H7 (cell line): ENCODE data around the gene SFTPB. TPM values are rescaled to one million over a fixed set of nuclear protein-coding genes. Genes with fewer than 3 reads are reported as not detected.
A peak's percentile ranks its signal among the peaks of the same experiment; 100 is the strongest.

Source experiments
- DNase-seq: peaks from one replicate; pipeline ENCODE4 v3.0.0; 2012
- H3K27me3 ChIP-seq: 2 replicates; pipeline ENCODE4 v1.6.0; 2011; ENCODE audit warnings: mild to moderate bottlenecking, low read length; ENCODE audit not compliant: control insufficient read depth, insufficient read depth
- H3K36me3 ChIP-seq: replicated peaks from 2 replicates; pipeline ENCODE4 v1.5.1; 2011; ENCODE audit warnings: low read length; ENCODE audit not compliant: control insufficient read depth, insufficient read depth
- H3K4me3 ChIP-seq: 2 replicates; pipeline ENCODE4 v1.5.1; 2011; ENCODE audit warnings: low read depth, mild to moderate bottlenecking, control low read depth, low read length, moderate library complexity; ENCODE audit not compliant: insufficient read depth
- total RNA-seq: library from RNA; depleted of rRNA; stranded (reverse); fragments of >200 nt; shearing (Covaris generic); gene quantifications from 2 replicates; pipeline ENCODE4 v1.2.3, GENCODE V29; 2014

SFTPB gene
- total RNA-seq, 1 experiment from 2014 or later: not detected

- Histone ChIP-seq H3K36me3 (no peaks in the 10 kb centered on the region), H3K27me3 (no peaks in the 10 kb centered on the region; the same call in 1 of the 2 replicates), H3K4me3 (no peak overlapping the region)
- DNase-seq: peak; percentile 6
Observed at GRCh38 chr2:85706599-85707296, 38.7 kb upstream of the SFTPB start.

DNA sequence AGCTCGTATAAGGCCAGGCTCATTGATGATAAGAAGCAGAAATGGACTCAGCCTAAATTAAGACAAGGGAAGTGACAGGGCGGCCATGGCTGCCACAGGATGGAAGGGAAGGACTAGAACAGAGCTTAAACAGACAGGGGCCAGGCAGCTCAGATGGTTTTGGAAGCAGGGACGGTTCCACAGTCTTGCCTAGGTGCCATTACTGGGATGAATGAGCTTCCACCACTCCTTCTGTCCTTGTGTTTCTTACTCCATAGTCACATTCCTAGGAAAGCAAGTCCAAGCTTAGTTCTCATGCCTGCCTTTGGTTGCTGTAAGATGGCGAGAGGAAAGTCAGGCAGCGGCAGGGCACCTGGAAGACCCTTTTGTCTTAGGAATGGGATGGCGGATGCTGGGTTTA is 38.1 kb upstream of the SFTPB start:
- no peaks in the 10 kb centered on the region for H3K36me3 ChIP-seq
- no peak overlapping the region for H3K4me3 ChIP-seq

GRCh38 chr2:85705680-85706039 is 37.7 kb upstream of the SFTPB start:
- Histone ChIP-seq H3K36me3 (no peaks in the 10 kb centered on the region), H3K27me3 (no peaks in the 10 kb centered on the region; the same call in 1 of the 2 replicates), H3K4me3 (no peak overlapping the region)
- DNase-seq: no peak

More for the DNA sequence above, 38.1 kb upstream of the SFTPB start:
- peak; percentile 4 for DNase-seq
- H3K27me3 ChIP-seq: no peaks in the 10 kb centered on the region; the same call in 1 of the 2 replicates

- Histone ChIP-seq H3K4me3 (no peak overlapping the region), H3K27me3 (no peaks in the 10 kb centered on the region; the same call in 1 of the 2 replicates), H3K36me3 (no peaks in the 10 kb centered on the region)
- DNase-seq: no peak
Observed at GRCh38 chr2:85704800-85705679, 37.0 kb upstream of the SFTPB start.

GRCh38 chr2:85704038-85704437 is 36.0 kb upstream of the SFTPB start:
- no peak for DNase-seq
- Histone ChIP-seq H3K36me3 (no peaks in the 10 kb centered on the region), H3K27me3 (no peaks in the 10 kb centered on the region; the same call in 1 of the 2 replicates), H3K4me3 (no peak overlapping the region)

DNA sequence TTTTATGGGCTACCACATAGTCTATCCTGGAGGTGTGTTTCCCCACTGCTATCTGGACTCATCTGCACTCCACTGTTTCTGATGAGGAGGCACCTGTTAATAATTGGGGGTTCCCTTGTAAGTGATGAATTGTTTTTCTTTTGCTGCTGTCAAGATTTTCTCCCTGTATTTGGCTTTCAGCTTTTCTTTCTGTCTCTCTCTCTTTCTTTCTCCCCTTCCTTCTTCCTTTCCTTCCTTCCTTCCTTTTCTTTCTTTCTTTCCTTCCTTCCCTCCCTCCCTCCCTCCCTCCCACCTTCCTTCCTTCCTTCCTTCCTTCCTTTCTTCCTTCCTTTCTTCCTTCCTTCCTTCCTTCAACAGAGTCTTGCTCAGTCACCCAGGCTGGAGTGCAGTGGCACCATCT is 35.3 kb upstream of the SFTPB start:
- H3K27me3 ChIP-seq: no peaks in the 10 kb centered on the region; the same call in 1 of the 2 replicates
- DNase-seq: no peak
- no peak overlapping the region for H3K4me3 ChIP-seq
- no peaks in the 10 kb centered on the region for H3K36me3 ChIP-seq

DNA sequence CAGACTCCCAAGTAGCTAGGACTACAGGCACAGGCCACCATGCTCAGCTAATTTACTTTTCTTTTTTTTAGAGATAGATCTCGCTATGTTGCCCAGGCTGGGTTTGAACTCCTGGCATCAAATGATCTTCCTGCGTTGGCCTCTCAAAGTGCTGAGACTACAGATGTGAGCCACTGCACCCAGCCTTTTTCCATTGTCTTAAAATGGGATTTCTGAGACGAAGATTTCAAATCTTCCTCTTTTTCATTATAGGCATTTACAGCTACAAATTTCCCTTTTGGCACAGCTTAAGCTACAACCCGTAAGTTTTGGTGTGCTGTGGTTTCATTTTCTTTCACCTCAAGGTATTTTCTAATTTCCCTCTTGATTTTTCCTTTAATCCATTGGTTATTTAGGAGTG is 34.8 kb upstream of the SFTPB start:
- H3K27me3 ChIP-seq: no peaks in the 10 kb centered on the region; the same call in 1 of the 2 replicates
- no peak overlapping the region for H3K4me3 ChIP-seq
- H3K36me3 ChIP-seq: no peaks in the 10 kb centered on the region
- no peak for DNase-seq

DNA sequence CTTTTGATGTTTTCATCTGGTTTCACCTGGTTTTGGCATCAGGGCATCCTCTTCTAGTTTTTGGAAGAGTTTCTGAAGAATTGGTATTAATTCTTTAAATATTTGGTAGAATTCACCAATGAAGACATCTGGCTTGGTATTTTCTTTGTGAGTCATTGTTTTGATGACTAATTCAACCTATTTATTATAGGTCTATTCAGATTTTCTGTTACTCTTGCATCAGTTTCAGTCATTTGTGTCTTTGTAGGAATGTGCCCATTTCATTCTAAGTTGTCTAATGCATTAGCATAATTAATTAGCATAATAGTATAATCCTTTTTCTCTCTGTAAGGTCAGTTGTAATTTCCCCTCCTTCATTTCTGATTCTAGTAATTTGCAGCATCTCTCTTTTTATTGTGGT is 34.2 kb upstream of the SFTPB start:
- H3K27me3 ChIP-seq: no peaks in the 10 kb centered on the region
- H3K36me3 ChIP-seq: no peaks in the 10 kb centered on the region
- no peak for DNase-seq
- no peak overlapping the region for H3K4me3 ChIP-seq

- no peaks in the 10 kb centered on the region for H3K27me3 ChIP-seq
- no peak for DNase-seq
- no peak overlapping the region for H3K4me3 ChIP-seq
- H3K36me3 ChIP-seq: no peaks in the 10 kb centered on the region
Observed at GRCh38 chr2:85699325-85699724, 31.3 kb upstream of the SFTPB start.

GRCh38 chr2:85698880-85699254 is 30.9 kb upstream of the SFTPB start:
- H3K27me3 ChIP-seq: no peaks in the 10 kb centered on the region
- DNase-seq: no peak
- H3K4me3 ChIP-seq: no peak overlapping the region
- H3K36me3 ChIP-seq: no peaks in the 10 kb centered on the region

DNA sequence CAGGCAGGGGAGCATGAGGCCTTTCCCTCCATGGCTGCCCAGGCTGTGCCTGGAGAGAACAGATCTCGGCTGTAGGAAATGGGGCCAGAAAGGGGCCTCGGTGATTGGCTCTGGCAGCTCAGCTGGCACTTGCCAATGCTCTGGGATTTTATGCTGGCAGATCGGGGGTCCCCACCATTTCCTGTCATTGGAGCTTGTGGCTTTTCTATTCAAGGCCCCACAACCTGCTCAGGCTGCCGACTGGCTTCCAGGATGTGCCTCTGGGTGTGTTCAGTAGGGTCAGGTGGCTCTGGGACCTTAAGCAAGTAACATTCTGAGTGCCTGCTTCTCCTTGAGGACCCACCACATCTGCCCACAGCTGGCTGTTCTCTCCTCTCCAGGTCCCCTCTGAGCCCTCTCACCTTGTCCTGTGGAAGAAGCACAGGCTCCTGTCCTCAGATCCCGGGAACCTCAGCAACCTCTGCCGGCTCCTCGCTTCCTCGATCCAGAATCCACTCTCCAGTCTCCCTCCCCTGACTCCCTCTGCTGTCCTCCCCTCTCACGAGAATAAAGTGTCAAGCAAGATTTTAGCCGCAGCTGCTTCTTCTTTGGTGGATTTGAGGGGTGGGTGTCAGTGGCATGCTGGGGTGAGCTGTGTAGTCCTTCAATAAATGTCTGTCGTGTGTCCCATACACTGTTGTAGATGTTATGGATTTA is 30.3 kb upstream of the SFTPB start:
- Histone ChIP-seq H3K36me3 (no peaks in the 10 kb centered on the region), H3K27me3 (no peaks in the 10 kb centered on the region), H3K4me3 (no peak overlapping the region)
- no peak for DNase-seq

- no peak overlapping the region for H3K4me3 ChIP-seq
- no peak for DNase-seq
- no peaks in the 10 kb centered on the region for H3K27me3 ChIP-seq
- no peaks in the 10 kb centered on the region for H3K36me3 ChIP-seq
Observed at GRCh38 chr2:85697716-85698115, 29.7 kb upstream of the SFTPB start.

DNA sequence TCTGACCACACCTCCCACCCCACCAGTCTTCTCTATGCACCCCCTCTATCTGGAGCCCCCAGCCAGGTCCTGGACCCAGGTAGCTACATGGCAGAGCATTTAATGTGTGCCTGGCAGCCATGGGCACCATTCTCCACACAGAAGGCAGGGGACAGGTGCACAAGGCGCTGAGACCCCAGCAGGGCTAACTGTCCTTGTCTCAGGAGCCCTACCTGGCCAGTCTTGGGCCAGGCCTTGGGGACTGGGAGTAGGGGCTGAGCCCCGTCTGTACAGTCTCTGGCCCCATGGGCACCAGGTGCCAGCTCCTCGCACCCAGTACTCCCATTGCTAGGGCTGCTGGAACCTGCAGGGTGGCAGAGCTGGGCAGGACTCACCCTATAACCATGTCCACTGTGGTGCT is 29.1 kb upstream of the SFTPB start:
- DNase-seq: no peak
- no peaks in the 10 kb centered on the region for H3K36me3 ChIP-seq

DNA sequence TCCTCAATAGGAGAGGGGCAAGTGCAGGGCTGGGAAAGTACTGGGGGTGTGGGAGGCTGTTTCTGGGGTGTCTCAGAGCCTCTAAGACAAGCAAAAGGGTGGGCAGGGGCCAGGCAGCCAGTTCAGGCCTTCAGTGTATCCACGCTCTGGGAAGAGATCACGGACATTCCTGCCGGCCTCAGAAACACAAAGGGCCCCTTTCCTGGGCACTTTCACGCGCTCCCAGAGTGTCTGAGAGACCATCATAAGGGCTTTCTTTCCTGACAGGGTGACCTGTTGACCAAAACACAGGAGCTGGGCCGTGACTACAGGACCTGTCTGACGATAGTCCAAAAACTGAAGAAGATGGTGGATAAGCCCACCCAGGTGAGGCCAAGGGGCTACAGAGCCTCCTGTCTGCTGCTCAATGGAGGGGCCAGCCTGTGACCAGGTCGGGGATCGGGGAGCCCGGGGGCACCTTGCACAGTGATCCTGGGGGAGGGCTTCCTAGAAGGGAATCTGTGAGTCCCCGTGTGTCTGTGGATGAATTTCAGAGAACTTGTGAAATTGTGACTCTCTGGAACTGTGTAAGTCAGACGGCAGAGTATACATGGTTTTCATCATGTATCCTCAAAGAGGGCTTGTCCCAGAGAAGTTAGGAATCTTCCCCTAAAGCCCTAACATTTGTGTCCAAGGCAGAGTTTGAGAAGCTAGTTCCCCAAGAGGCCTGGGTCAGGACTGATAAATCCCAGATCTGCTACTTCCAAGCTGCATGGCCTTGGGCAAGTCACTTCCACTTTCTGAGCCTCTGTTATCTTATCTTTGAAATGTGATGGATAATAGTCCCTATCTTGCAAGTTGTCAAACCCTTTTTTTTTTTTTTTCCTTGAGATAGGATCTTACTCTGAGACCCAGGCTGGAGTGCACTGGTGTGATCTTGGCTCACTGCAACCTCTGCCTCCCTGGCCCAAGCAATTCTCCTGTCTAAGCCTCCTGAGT is 28.0 kb upstream of the SFTPB start:
- Histone ChIP-seq H3K36me3 (no peaks in the 10 kb centered on the region), H3K4me3 (no peak overlapping the region), H3K27me3 (no peaks in the 10 kb centered on the region)
- DNase-seq: no peak

More for the DNA sequence above, 29.1 kb upstream of the SFTPB start:
- Histone ChIP-seq H3K4me3 (no peak overlapping the region), H3K27me3 (no peaks in the 10 kb centered on the region)
